ENCODE measurements around the gene ESPNL. TPM values are rescaled to one million over a fixed set of nuclear protein-coding genes. Genes with fewer than 3 reads are reported as not detected.
A peak's percentile ranks its signal among the peaks of the same experiment; 100 is the strongest.
"Not testable (repeated sequence)": the region's sequence is repeated elsewhere in the genome, so short reads cannot be mapped to it uniquely, and the experiment has no call there.

The ESPNL gene
- under 1 TPM in 1 of 2 donors, not detected in 1; 0.35 TPM for total RNA-seq

- no peak within 1 kb of the TSS for H3K27ac ChIP-seq
- H3K9me3 ChIP-seq: no peaks in the 10 kb centered on the region
- DNase-seq (ENCODE audit: low spot score): no peak
- no peak for TF ChIP-seq CTCF (IDR thresholded peaks at IDR 0.05)
- no peak within 1 kb of the TSS for H3K4me3 ChIP-seq
- no peaks in the 10 kb centered on the region for H3K36me3 ChIP-seq
- no peaks in the 10 kb centered on the region for H3K27me3 ChIP-seq (replicated peaks; ENCODE audit: insufficient read depth)
- ATAC-seq (ENCODE audit: insufficient number of reproducible peaks, low FRiP score, low read depth): no peak
- H3K4me1 ChIP-seq (ENCODE audit: control insufficient read depth in 1 of 2, low read depth in 2 of 2): no peaks in the 10 kb centered on the region
These were observed at the start of gene ESPNL for GRCh38 chr2:238100049-238100820. ESPNL (plus strand) TSS chr2:238100340; CDS start chr2:238100420, 80 bp downstream.

GRCh38 chr2:238053191-238053776 lies 46.9 kb upstream of the ESPNL start:
- Histone ChIP-seq H3K27me3 (replicated peaks; ENCODE audit: insufficient read depth) (no peaks in the 10 kb centered on the region), H3K36me3 (no peaks in the 10 kb centered on the region), H3K4me3 (no peak overlapping the region), H3K4me1 (ENCODE audit: control insufficient read depth in 1 of 2, low read depth in 2 of 2) (no peaks in the 10 kb centered on the region), H3K27ac (no peak overlapping the region), H3K9me3 (no peaks in the 10 kb centered on the region)
- no peak for TF ChIP-seq CTCF (IDR thresholded peaks at IDR 0.05)
- DNase-seq (ENCODE audit: low spot score) (no peak), ATAC-seq (ENCODE audit: insufficient number of reproducible peaks, low FRiP score, low read depth) (no peak)

GRCh38 chr2:238055841-238056240 lies 44.3 kb upstream of the ESPNL start:
- no peak for ATAC-seq (ENCODE audit: insufficient number of reproducible peaks, low FRiP score, low read depth)
- DNase-seq (ENCODE audit: low spot score): no peak
- H3K36me3 ChIP-seq: no peaks in the 10 kb centered on the region

GRCh38 chr2:238057696-238058575 lies 42.2 kb upstream of the ESPNL start:
- not testable (repeated sequence) for H3K9me3 ChIP-seq; ATAC-seq (ENCODE audit: insufficient number of reproducible peaks, low FRiP score, low read depth); DNase-seq (ENCODE audit: low spot score); H3K4me3 ChIP-seq; H3K27ac ChIP-seq; H3K27me3 ChIP-seq (replicated peaks; ENCODE audit: insufficient read depth); H3K36me3 ChIP-seq
- peaks cover 6 to 20% of the 10 kb centered on the region in 2 donors for H3K4me1 ChIP-seq (ENCODE audit: control insufficient read depth in 1 of 2, low read depth in 2 of 2)

More at GRCh38 chr2:238055841-238056240, 44.3 kb upstream of the ESPNL start:
- Histone ChIP-seq H3K27me3 (replicated peaks; ENCODE audit: insufficient read depth) (no peaks in the 10 kb centered on the region), H3K27ac (no peak overlapping the region), H3K4me3 (no peak overlapping the region), H3K9me3 (no peaks in the 10 kb centered on the region), H3K4me1 (ENCODE audit: control insufficient read depth in 1 of 2, low read depth in 2 of 2) (peaks cover 0 to 11% of the 10 kb centered on the region in 2 donors)
- no peak for TF ChIP-seq CTCF (IDR thresholded peaks at IDR 0.05)

- ATAC-seq (ENCODE audit: insufficient number of reproducible peaks, low FRiP score, low read depth) (no peak), DNase-seq (ENCODE audit: low spot score) (no peak)
- H3K4me1 ChIP-seq (ENCODE audit: control insufficient read depth in 1 of 2, low read depth in 2 of 2): peaks cover 6 to 20% of the 10 kb centered on the region in 2 donors
- TF ChIP-seq CTCF (IDR thresholded peaks at IDR 0.05): no peak
- H3K27me3 ChIP-seq (replicated peaks; ENCODE audit: insufficient read depth): no peaks in the 10 kb centered on the region
- H3K4me3 ChIP-seq: peak overlapping the region; percentile 80
- no peaks in the 10 kb centered on the region for H3K9me3 ChIP-seq
- H3K36me3 ChIP-seq: no peaks in the 10 kb centered on the region
- no peak overlapping the region for H3K27ac ChIP-seq
These were observed 40.6 kb upstream of the ESPNL start for GRCh38 chr2:238059505-238059904.
